BLaER1 treated with 17β-estradiol and CSF1 and Interleukin-3, amounts not matched to agents 10 nM and 100 nM (cell line): Measurements from ENCODE around the gene TMOD3.
"Not testable (repeated sequence)": the region's sequence is repeated elsewhere in the genome, so short reads cannot be mapped to it uniquely, and the experiment has no call there.

Experiments used
- H3K27ac ChIP-seq, 11 experiments: shearing (Covaris generic); formaldehyde crosslinking; 2 replicates each; pipeline ENCODE4 v1.8.1; 2022
- H3K27me3 ChIP-seq, 11 experiments: shearing (Covaris generic); formaldehyde crosslinking; 2 replicates each; pipeline ENCODE4 v1.8.1; 2022
- H3K36me3 ChIP-seq, 11 experiments: shearing (Covaris generic); formaldehyde crosslinking; 2 replicates each; pipeline ENCODE4 v1.8.1; 2022
- H3K4me1 ChIP-seq, 10 experiments: shearing (Covaris generic); formaldehyde crosslinking; 2 replicates each; pipeline ENCODE4 v1.8.1; 2022
- H3K4me2 ChIP-seq, 11 experiments: shearing (Covaris generic); formaldehyde crosslinking; 2 replicates each; pipeline ENCODE4 v1.8.1; 2022
- H3K4me3 ChIP-seq, 10 experiments: shearing (Covaris generic); formaldehyde crosslinking; 2 replicates each; pipeline ENCODE4 v1.8.1; 2022
- H3K9ac ChIP-seq, 11 experiments: shearing (Covaris generic); formaldehyde crosslinking; 2 replicates each; pipeline ENCODE4 v1.8.1; 2022
- H3K9me3 ChIP-seq, 11 experiments: shearing (Covaris generic); formaldehyde crosslinking; replicated peaks in 1 of 11; 2 replicates each; pipeline ENCODE4 v1.8.1; 2022
- H4K20me1 ChIP-seq, 11 experiments: shearing (Covaris generic); formaldehyde crosslinking; 2 replicates each; pipeline ENCODE4 v1.8.1; 2022
- Cebpa-rat ChIP-seq, 11 experiments: shearing (Covaris generic); IDR thresholded peaks; 2 replicates each; pipeline ENCODE4 v1.8.1; 2022

Gene TMOD3

GRCh38 chr15:51829376-51830275 lies at the start of gene TMOD3:
Gene TMOD3, plus strand, starts transcription at chr15:51829653. Its CDS starts 33,232 bp downstream, at chr15:51862885.
- no peak for TF ChIP-seq Cebpa-rat (IDR thresholded peaks at IDR 0.05)
- peak within 1 kb of the TSS; percentile 75 to 91 (median 84) for H3K27ac ChIP-seq

GRCh38 chr15:51780636-51781035 lies 48.8 kb upstream of the TMOD3 start:
- no peak overlapping the region for H3K4me2 ChIP-seq
- peaks cover 41 to 82% (median 50%) of the 10 kb centered on the region in 11 experiments for H3K36me3 ChIP-seq
- no peak overlapping the region for H3K27ac ChIP-seq

More at GRCh38 chr15:51829376-51830275, at the start of gene TMOD3:
- peaks cover 0 to 3% (median 0%) of the 10 kb centered on the region in 11 experiments; a peak in 2 of 22 replicates for H3K36me3 ChIP-seq
- H3K9ac ChIP-seq, result peak within 1 kb of the TSS; percentile 84 to 95 (median 89)
- peak within 1 kb of the TSS; percentile 78 to 97 (median 89) for H3K4me2 ChIP-seq
- peaks cover 10 to 37% (median 20%) of the 10 kb centered on the region in 10 experiments for H3K4me1 ChIP-seq
- no peaks in the 10 kb centered on the region for H3K9me3 ChIP-seq
- H3K4me3 ChIP-seq, result peak within 1 kb of the TSS; percentile 88 to 99 (median 94)
- no peaks in the 10 kb centered on the region for H3K27me3 ChIP-seq
- H4K20me1 ChIP-seq, result peaks cover 16 to 44% (median 39%) of the 10 kb centered on the region in 11 experiments; a peak in 20 of 22 replicates

GRCh38 chr15:51781506-51781905 lies 47.9 kb upstream of the TMOD3 start:
- Histone ChIP-seq H3K9me3 (peaks cover 10 to 38% (median 28%) of the 10 kb centered on the region in 11 experiments), H3K27me3 (no peaks in the 10 kb centered on the region), H3K4me3 (no peak overlapping the region), H3K4me1 (peaks cover 0 to 5% (median 0%) of the 10 kb centered on the region in 10 experiments; a peak in 7 of 20 replicates), H3K4me2 (no peak overlapping the region), H3K36me3 (peaks cover 47 to 86% (median 59%) of the 10 kb centered on the region in 11 experiments), H3K27ac (no peak overlapping the region), H3K9ac (no peak overlapping the region), H4K20me1 (no peaks in the 10 kb centered on the region; a peak in 1 of 22 replicates)
- TF ChIP-seq Cebpa-rat (IDR thresholded peaks at IDR 0.05), result no peak

More at GRCh38 chr15:51780636-51781035, 48.8 kb upstream of the TMOD3 start:
- Histone ChIP-seq H3K9ac (no peak overlapping the region), H3K4me1 (peaks cover 0 to 11% (median 0%) of the 10 kb centered on the region in 10 experiments; a peak in 7 of 20 replicates), H3K4me3 (no peak overlapping the region), H3K9me3 (peaks cover 10 to 33% (median 22%) of the 10 kb centered on the region in 11 experiments), H4K20me1 (no peaks in the 10 kb centered on the region; a peak in 1 of 22 replicates), H3K27me3 (no peaks in the 10 kb centered on the region)
- TF ChIP-seq Cebpa-rat (IDR thresholded peaks at IDR 0.05), result no peak

GRCh38 chr15:51782357-51782896 lies 47.0 kb upstream of the TMOD3 start:
- no peak for TF ChIP-seq Cebpa-rat (IDR thresholded peaks at IDR 0.05)
- H3K4me3 ChIP-seq, result no peak overlapping the region
- no peak overlapping the region for H3K9ac ChIP-seq
- peaks cover 54 to 91% (median 68%) of the 10 kb centered on the region in 11 experiments for H3K36me3 ChIP-seq
- no peak overlapping the region for H3K27ac ChIP-seq
- H3K9me3 ChIP-seq, result peaks cover 10 to 48% (median 38%) of the 10 kb centered on the region in 11 experiments
- H3K27me3 ChIP-seq, result no peaks in the 10 kb centered on the region
- no peak overlapping the region for H3K4me2 ChIP-seq
- H3K4me1 ChIP-seq, result no peaks in the 10 kb centered on the region
- no peaks in the 10 kb centered on the region for H4K20me1 ChIP-seq

GRCh38 chr15:51783967-51784366 lies 45.5 kb upstream of the TMOD3 start:
- Histone ChIP-seq H3K4me2 (no peak overlapping the region), H3K27ac (no peak overlapping the region), H3K9me3 (peaks cover 10 to 59% (median 41%) of the 10 kb centered on the region in 11 experiments), H4K20me1 (no peaks in the 10 kb centered on the region), H3K4me1 (no peaks in the 10 kb centered on the region), H3K4me3 (no peak overlapping the region), H3K36me3 (peaks cover 57 to 90% (median 73%) of the 10 kb centered on the region in 11 experiments), H3K27me3 (no peaks in the 10 kb centered on the region), H3K9ac (no peak overlapping the region)
- no peak for TF ChIP-seq Cebpa-rat (IDR thresholded peaks at IDR 0.05)

- not testable (repeated sequence) for H3K27ac ChIP-seq, H3K27me3 ChIP-seq, H3K4me2 ChIP-seq
Measured at GRCh38 chr15:51787130-51787529, 42.3 kb upstream of the TMOD3 start.

GRCh38 chr15:51792474-51792873 lies 37.0 kb upstream of the TMOD3 start:
- not testable (repeated sequence) for H3K27ac ChIP-seq, H3K4me2 ChIP-seq, H3K4me3 ChIP-seq

More at GRCh38 chr15:51787130-51787529, 42.3 kb upstream of the TMOD3 start:
- not testable (repeated sequence) for H4K20me1 ChIP-seq, H3K9ac ChIP-seq, H3K4me3 ChIP-seq, H3K4me1 ChIP-seq
- Histone ChIP-seq H3K9me3 (peaks cover 10 to 61% (median 39%) of the 10 kb centered on the region in 11 experiments), H3K36me3 (peaks cover 41 to 61% (median 54%) of the 10 kb centered on the region in 11 experiments)

GRCh38 chr15:51793521-51794305 lies 35.7 kb upstream of the TMOD3 start:
- Histone ChIP-seq H3K36me3 (peaks cover 0 to 28% (median 7%) of the 10 kb centered on the region in 11 experiments; a peak in 12 of 22 replicates), H3K4me3 (no peak overlapping the region), H3K4me1 (peaks cover 0 to 7% (median 5%) of the 10 kb centered on the region in 10 experiments; a peak in 7 of 20 replicates), H3K4me2 (no peak overlapping the region), H3K9me3 (0 out of 22 replicates have a peak, but pooled peaks cover 0 to 5% (median 0%) of the 10 kb centered on the region in 11 experiments), H3K27me3 (no peaks in the 10 kb centered on the region), H4K20me1 (no peaks in the 10 kb centered on the region), H3K9ac (no peak overlapping the region), H3K27ac (no peak overlapping the region)
- TF ChIP-seq Cebpa-rat (IDR thresholded peaks at IDR 0.05), result no peak

More at GRCh38 chr15:51792474-51792873, 37.0 kb upstream of the TMOD3 start:
- H3K9ac ChIP-seq, H3K4me1 ChIP-seq, H3K27me3 ChIP-seq, H4K20me1 ChIP-seq: not testable (repeated sequence)
- Histone ChIP-seq H3K36me3 (peaks cover 2 to 22% (median 5%) of the 10 kb centered on the region in 11 experiments; a peak in 19 of 22 replicates), H3K9me3 (peaks cover 0 to 15% (median 4%) of the 10 kb centered on the region in 11 experiments; a peak in 15 of 22 replicates)
